Upper lobe of right lung (tissue), 1 donor: ENCODE data around the gene OPA1. TPM values are rescaled to one million over a fixed set of nuclear protein-coding genes. Genes with fewer than 3 reads are reported as not detected.

Source experiments
- ATAC-seq: fragments of 200-7000 bp; cut with Tn5 transposase; one replicate; pipeline ENCODE4 v1.9.1; 2020; ENCODE audit warnings: mild to moderate bottlenecking, moderate library complexity
- DNase-seq: peaks from one replicate; pipeline ENCODE4 v3.0.0-alpha.2; 2020
- H3K27ac ChIP-seq: fragments of 200-600 bp; one replicate; pipeline ENCODE4 v1.8.0; 2022
- H3K27me3 ChIP-seq: fragments of 200-600 bp; one replicate; pipeline ENCODE4 v1.8.0; 2022; ENCODE audit warnings: mild to moderate bottlenecking
- H3K36me3 ChIP-seq: fragments of 200-600 bp; one replicate; pipeline ENCODE4 v1.8.0; 2022
- H3K4me1 ChIP-seq: fragments of 200-600 bp; one replicate; pipeline ENCODE4 v1.8.0; 2022
- H3K4me3 ChIP-seq: fragments of 200-600 bp; one replicate; pipeline ENCODE4 v1.8.0; 2022; ENCODE audit warnings: mild to moderate bottlenecking
- H3K9me3 ChIP-seq: fragments of 200-600 bp; one replicate; pipeline ENCODE4 v1.8.0; 2022
- intact Hi-C: fragments of 100-400 bp; cut with DNase I; formaldehyde crosslinking; loops from one replicate; pipeline ENCODE4 v1.11.0; 2022
- total RNA-seq: library from RNA; stranded (reverse); fragmentation: NEBNext Ultra II Directional; extraction: Animal tissue kit (Norgen Biotek cat#: 25700); gene quantifications from one replicate; pipeline ENCODE4 v1.2.1, GENCODE V29; 2021
- TF ChIP-seq, protein P1 (sequence below): fragments of 200-600 bp; IDR thresholded peaks from one replicate; pipeline ENCODE4 v1.8.0; 2022; ENCODE audit warnings: antibody characterized with exemption
- donor health status: DM: no; HTN: yes; CAD: no; lungs with severe emphysema.

Gene OPA1
- total RNA-seq, 1 donor from 2014 or later = 46.3 TPM

DNA sequence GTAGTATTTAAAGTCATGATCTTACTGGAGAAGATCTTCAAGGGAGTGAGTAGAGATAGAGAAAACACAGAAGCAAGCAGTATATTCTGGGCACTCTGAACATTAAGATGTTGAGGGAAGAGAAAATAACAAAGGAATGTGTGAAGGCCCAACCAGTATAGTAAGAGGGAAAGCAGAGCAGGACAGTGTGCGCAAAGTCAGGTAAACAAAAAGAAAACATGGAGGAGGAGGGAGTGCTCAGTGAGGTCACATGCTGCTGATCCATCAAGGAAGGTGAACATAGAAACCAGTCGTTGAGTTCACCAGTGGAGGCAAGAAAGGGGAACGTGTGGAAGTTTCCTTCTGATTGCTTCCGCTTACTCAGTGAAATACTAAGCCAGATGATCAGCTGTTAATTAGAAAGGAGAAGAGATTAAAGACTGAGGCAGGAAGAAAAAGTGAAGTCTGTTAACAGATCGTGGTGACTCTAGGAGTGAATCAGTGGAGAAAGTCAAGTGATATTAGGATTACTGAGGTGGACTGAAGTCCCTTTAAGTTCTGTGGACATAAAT, 47.2 kb downstream of the OPA1 start:
- intact Hi-C loops = no loop called here
- Histone ChIP-seq H3K4me3 (no peak overlapping the region), H3K36me3 (peaks cover 74% of the 10 kb centered on the region), H3K9me3 (no peaks in the 10 kb centered on the region), H3K27ac (no peak overlapping the region), H3K27me3 (no peaks in the 10 kb centered on the region), H3K4me1 (no peaks in the 10 kb centered on the region)
- TF ChIP-seq, protein P1, sequence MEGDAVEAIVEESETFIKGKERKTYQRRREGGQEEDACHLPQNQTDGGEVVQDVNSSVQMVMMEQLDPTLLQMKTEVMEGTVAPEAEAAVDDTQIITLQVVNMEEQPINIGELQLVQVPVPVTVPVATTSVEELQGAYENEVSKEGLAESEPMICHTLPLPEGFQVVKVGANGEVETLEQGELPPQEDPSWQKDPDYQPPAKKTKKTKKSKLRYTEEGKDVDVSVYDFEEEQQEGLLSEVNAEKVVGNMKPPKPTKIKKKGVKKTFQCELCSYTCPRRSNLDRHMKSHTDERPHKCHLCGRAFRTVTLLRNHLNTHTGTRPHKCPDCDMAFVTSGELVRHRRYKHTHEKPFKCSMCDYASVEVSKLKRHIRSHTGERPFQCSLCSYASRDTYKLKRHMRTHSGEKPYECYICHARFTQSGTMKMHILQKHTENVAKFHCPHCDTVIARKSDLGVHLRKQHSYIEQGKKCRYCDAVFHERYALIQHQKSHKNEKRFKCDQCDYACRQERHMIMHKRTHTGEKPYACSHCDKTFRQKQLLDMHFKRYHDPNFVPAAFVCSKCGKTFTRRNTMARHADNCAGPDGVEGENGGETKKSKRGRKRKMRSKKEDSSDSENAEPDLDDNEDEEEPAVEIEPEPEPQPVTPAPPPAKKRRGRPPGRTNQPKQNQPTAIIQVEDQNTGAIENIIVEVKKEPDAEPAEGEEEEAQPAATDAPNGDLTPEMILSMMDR = no peak
- no peak for DNase-seq
- ATAC-seq = peak; percentile 78

DNA sequence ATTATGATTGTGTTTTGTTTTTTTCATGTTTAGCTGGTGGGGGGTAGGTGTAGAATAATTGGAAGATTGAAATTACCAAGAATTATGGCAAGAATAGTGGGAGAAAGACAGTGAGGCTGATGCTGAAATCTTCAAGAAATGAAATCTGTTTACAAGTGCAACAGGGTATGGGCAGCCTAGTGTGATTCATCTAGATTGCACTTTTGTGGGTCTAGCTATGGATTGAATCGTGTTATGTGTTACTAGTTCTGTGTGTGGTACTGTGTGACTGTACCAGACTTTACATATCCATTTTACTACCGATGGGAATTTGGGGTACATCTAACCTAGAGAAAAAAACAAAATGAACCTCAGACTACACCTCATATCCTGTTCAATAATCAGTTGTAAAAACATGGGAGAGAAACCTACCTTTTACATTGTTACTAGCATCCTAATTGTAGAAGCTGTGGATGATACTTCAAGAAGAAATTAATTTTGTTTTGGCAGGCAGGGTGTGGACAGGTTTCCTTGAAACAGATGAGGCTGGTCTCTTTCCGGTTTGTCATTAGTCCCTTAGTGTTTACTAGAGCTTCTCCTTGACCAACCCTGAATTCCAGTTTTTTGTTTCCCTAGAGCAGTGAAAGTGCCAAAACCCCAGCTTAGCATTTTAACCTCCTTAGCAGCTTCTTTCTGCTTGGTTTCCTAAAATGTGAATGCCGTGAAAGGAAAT, 47.9 kb downstream of the OPA1 start:
- ATAC-seq (no peak), DNase-seq (no peak)
- no peaks in the 10 kb centered on the region for H3K9me3 ChIP-seq
- H3K4me1 ChIP-seq = no peaks in the 10 kb centered on the region
- intact Hi-C loops = no loop called here
- no peaks in the 10 kb centered on the region for H3K27me3 ChIP-seq
- H3K27ac ChIP-seq = no peak overlapping the region
- TF ChIP-seq, protein P1 = no peak
- H3K4me3 ChIP-seq = no peak overlapping the region
- H3K36me3 ChIP-seq = peaks cover 75% of the 10 kb centered on the region

DNA sequence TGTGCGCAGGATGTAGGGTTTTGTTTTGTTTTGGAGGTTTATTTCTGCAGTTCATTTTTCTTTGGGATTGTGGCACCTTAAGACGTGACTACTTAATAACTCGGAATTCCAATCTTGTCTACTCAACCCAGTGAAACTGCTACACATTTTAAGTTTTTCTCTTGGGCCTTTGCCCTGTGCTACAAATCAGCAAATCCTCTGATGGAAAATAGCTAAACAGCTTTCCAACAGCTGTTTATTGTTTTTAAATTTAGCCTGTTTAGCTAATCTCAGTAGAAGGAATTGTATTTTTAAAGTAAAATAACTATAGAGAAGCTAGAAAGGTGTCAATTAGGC, 48.4 kb downstream of the OPA1 start:
- TF ChIP-seq, protein P1 = no peak
- Histone ChIP-seq H3K9me3 (no peaks in the 10 kb centered on the region), H3K27ac (no peak overlapping the region), H3K4me1 (no peaks in the 10 kb centered on the region), H3K4me3 (no peak overlapping the region), H3K36me3 (peaks cover 75% of the 10 kb centered on the region), H3K27me3 (no peaks in the 10 kb centered on the region)
- DNase-seq = no peak
- no peak for ATAC-seq
- intact Hi-C loops = no loop called here

DNA sequence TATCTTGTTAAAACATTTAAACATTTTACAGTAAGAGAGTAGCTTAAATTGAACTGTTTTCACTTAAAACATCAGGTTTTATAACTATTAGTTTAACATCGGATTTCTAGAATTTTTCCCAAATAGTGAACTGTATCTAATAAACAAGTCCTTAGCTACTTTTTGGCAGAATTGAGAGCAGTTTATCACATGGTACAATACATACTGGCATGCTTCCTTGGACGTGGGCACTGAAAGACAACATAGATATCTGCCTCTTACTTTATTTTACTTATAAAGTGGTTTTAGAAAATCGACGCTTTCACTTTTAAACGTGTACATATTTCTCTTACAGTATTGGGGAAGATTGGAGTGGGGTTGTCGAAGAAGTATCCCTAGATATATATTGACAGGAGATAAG, 52.8 kb downstream of the OPA1 start:
- Histone ChIP-seq H3K9me3 (no peaks in the 10 kb centered on the region), H3K27ac (no peak overlapping the region), H3K27me3 (no peaks in the 10 kb centered on the region), H3K36me3 (peaks cover 82% of the 10 kb centered on the region), H3K4me1 (no peaks in the 10 kb centered on the region), H3K4me3 (no peak overlapping the region)
- DNase-seq (no peak), ATAC-seq (no peak)
- intact Hi-C loops = no loop called here
- TF ChIP-seq, protein P1 = no peak

DNA sequence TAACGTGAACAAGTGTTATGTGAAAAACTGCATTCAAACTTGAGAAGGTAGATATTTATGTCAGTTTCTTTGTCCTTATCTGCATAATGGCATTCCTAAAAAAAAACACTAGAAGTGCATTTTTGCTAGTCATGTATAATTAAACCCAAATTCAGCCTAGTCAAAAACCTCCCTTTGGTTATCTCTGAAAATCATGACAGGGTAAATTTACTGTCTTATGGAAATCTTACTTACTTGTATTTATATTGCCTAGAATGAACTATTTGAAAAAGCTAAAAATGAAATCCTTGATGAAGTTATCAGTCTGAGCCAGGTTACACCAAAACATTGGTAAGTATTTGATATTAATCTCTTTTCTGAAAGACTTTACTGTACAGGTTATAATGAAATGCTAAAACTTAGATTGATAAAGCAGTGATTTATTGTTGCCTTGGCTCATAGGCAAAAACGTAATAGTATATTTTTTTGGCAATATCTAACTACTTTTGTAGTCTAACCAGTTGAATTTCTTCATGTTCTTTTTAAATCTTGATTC, 55.6 kb downstream of the OPA1 start:
- ATAC-seq (no peak), DNase-seq (no peak)
- peaks cover 76% of the 10 kb centered on the region for H3K36me3 ChIP-seq
- intact Hi-C loops = no loop called here
- no peaks in the 10 kb centered on the region for H3K9me3 ChIP-seq
- H3K4me3 ChIP-seq = no peak overlapping the region
- H3K27me3 ChIP-seq = no peaks in the 10 kb centered on the region
- TF ChIP-seq, protein P1 = no peak
- no peak overlapping the region for H3K27ac ChIP-seq
- H3K4me1 ChIP-seq = no peaks in the 10 kb centered on the region
